D721Med (cell line): Measurements from ENCODE around the gene DNAH14.

Experiments
- DNase-seq: peaks from one replicate; pipeline ENCODE4 v3.0.0; 2011; ENCODE audit warnings: low spot score; ENCODE audit not compliant: insufficient read length
- FAIRE-seq: peaks from 2 replicates; lab custom pipeline; 2011; peaks lifted over from hg19 to GRCh38; lab: Jason Lieb, UNC
- TF ChIP-seq, protein P1 (sequence below): IDR thresholded peaks from 2 replicates; pipeline ENCODE4 v1.5.1; 2012; ENCODE audit warnings: mild to moderate bottlenecking, control low read depth; ENCODE audit not compliant: insufficient read depth; ENCODE audit errors: missing control alignments

The DNAH14 gene

DNA sequence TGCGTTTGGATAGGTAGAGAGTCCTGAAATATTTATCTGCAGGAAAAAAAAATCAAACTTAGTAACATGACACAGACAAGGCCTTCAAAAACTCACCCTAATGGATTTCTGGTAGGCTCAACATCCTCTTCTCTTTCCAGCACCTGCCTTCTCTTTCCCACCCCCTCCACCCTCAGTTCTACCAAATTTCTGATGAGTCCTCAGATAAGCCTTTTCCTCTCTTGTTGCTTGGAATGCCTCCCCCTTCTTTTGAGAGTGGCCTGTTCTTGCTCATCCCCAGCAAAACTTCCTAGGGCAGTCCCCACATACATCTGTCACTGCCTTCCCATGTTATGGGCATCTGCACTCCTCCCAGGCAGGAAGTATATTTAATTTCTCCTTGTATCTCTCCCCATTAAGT, 506.0 kb downstream of the DNAH14 start:
- TF ChIP-seq, protein P1, sequence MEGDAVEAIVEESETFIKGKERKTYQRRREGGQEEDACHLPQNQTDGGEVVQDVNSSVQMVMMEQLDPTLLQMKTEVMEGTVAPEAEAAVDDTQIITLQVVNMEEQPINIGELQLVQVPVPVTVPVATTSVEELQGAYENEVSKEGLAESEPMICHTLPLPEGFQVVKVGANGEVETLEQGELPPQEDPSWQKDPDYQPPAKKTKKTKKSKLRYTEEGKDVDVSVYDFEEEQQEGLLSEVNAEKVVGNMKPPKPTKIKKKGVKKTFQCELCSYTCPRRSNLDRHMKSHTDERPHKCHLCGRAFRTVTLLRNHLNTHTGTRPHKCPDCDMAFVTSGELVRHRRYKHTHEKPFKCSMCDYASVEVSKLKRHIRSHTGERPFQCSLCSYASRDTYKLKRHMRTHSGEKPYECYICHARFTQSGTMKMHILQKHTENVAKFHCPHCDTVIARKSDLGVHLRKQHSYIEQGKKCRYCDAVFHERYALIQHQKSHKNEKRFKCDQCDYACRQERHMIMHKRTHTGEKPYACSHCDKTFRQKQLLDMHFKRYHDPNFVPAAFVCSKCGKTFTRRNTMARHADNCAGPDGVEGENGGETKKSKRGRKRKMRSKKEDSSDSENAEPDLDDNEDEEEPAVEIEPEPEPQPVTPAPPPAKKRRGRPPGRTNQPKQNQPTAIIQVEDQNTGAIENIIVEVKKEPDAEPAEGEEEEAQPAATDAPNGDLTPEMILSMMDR, result no peak
- no peak for FAIRE-seq
- no peak for DNase-seq

- TF ChIP-seq, protein P1, result no peak
- FAIRE-seq, result no peak
Observed at GRCh38 chr1:225435957-225436392, 506.5 kb downstream of the DNAH14 start.

DNA sequence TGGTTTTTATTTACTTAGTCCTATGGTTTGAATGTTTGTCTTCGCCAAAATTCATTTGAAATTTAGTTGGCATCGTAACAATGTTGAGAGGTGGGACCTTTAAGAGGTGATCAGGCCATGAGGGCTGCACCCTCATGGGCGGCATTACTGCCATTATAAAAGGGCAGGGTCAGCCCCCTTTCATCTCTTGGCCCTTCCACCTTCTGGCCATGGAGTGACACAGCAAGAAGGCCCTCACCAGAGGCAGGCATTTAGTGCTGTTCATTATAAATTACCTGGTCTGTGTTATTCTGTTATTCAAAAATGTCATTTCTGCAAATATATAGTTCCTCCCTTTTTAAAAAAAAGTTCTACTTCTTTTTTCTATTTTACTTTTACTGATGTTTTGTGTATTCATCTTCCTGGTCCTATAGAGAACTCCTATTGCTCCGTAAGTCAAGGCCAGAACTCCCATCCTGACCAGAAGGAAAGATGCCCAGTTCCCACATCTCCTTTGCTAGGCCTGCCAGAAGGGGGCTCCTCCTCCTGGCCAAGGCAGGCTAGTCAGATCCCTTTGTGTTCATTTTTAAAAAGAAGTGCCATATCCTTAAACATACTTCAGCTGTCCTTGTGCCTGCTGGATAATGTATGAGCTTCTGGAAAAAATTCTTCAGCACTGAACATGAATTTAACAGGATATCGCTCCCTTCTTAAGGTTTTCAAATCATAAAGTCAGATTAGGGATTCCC, 508.4 kb downstream of the DNAH14 start:
- DNase-seq (no peak), FAIRE-seq (no peak)
- TF ChIP-seq, protein P1, result peak; percentile 50

More at GRCh38 chr1:225435957-225436392, 506.5 kb downstream of the DNAH14 start:
- no peak for DNase-seq

DNA sequence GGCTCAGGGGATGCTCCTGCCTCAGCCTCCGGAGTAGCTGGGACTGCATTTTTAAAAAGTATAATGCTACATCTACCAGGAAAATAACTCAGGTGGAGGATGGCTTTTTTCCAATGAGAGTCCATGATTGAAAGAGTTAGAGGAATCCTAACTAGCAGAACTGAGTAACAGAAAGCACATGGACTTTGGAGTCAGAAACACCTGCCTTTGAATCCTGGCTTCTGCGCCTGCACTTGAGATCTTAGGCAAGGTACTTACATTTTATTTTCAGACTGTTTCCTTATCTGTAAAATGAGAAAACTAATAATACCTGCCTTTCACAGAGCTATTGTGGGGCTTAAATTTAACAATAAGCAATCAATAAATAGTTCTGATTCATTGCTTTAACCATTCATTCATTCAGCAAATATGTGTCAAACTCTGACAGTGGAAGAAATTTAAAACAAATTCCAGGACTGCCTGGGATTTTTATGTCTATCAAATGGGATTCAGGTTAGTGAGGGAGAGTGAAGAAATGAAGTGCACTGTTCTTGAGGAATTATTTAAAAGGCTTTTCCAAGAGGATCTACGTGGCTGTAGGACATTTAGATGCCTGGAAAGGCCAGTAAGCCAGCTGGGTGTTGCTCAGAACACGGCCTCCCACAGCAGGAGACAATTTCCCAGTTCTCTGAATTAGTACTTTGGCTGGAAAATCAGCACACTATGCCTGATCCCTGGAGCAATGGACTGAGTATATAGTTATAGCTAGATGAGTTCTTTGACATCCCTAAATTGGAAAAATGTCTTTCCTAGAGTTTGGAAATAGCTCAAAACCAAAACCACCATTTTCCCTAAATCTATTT, 511.1 kb downstream of the DNAH14 start:
- TF ChIP-seq, protein P1, result no peak
- DNase-seq, result no peak
- FAIRE-seq, result no peak

DNA sequence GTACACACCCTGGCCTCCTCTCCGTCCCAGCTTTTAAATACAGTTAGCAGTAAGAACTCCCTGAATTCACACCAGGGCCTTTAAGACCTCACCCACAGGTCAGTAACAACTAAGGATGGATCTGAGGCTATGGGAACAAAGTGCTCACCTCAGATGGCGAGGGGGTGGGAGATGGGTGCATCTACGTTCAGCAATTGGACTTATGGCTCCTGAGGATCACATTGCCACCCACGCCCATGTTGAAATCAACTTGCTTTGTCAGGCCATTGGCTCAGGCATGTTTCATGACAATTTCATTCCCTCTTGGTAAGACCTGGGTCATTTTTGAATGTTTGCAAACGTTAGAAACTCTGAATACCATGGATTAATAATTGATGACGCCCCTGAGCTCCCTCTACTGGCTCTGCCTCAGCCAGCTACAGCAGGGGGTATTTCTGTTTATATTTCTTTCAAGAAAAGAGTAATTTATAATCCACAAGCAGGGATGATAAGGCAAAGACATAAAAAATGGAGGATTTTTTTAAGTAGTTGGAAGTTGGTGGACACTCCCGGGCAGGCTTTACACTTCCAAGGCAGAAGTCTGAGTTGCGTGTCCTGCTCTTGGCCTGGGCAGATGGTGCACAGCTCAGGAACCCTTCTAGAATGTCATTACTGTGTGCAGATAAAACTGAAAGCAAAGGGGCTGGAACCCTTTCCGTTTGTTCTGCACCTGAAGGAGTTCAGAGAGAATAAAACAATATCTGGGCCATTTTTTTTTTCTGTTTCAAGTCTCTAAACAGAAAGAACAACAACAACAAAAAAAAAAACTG, 512.0 kb downstream of the DNAH14 start:
- no peak for FAIRE-seq
- TF ChIP-seq, protein P1, result peak; percentile 42
- no peak for DNase-seq

GRCh38 chr1:225442123-225442505, 512.6 kb downstream of the DNAH14 start:
- TF ChIP-seq, protein P1, result no peak
- no peak for DNase-seq
- FAIRE-seq, result no peak
